Hepatic stellate cell (primary cell): ENCODE results near the gene VOPP1.
A peak's percentile ranks its signal among the peaks of the same experiment; 100 is the strongest.
"Not testable (repeated sequence)": the region's sequence is repeated elsewhere in the genome, so short reads cannot be mapped to it uniquely, and the experiment has no call there.

Source experiments
- DNase-seq: peaks from one replicate; pipeline ENCODE4 v3.0.0; 2011; ENCODE audit warnings: low spot score

VOPP1 gene

GRCh38 chr7:55510206-55510605, 62.1 kb downstream of the VOPP1 start:
- DNase-seq = not testable (repeated sequence)

GRCh38 chr7:55509322-55509721, 63.0 kb downstream of the VOPP1 start:
- peak; percentile 64 for DNase-seq

- no peak for DNase-seq
Observed at GRCh38 chr7:55508221-55509011, 63.9 kb downstream of the VOPP1 start.

- no peak for DNase-seq
Observed at GRCh38 chr7:55507743-55508142, 64.6 kb downstream of the VOPP1 start.

GRCh38 chr7:55504967-55505658, 67.2 kb downstream of the VOPP1 start:
- DNase-seq = no peak

GRCh38 chr7:55504093-55504859, 68.0 kb downstream of the VOPP1 start:
- peak; percentile 39 for DNase-seq

GRCh38 chr7:55502858-55503440, 69.4 kb downstream of the VOPP1 start:
- no peak for DNase-seq

GRCh38 chr7:55502124-55502857, 70.0 kb downstream of the VOPP1 start:
- DNase-seq = no peak

GRCh38 chr7:55501611-55502010, 70.7 kb downstream of the VOPP1 start:
- DNase-seq = no peak

- DNase-seq = no peak
Observed at GRCh38 chr7:55500117-55500756, 72.1 kb downstream of the VOPP1 start.

GRCh38 chr7:55499591-55499990, 72.7 kb downstream of the VOPP1 start:
- DNase-seq = no peak

GRCh38 chr7:55498770-55499169, 73.5 kb downstream of the VOPP1 start:
- DNase-seq = no peak

- no peak for DNase-seq
Observed at GRCh38 chr7:55498142-55498541, 74.2 kb downstream of the VOPP1 start.

GRCh38 chr7:55497521-55497920, 74.8 kb downstream of the VOPP1 start:
- no peak for DNase-seq

- no peak for DNase-seq
Observed at GRCh38 chr7:55496906-55497305, 75.4 kb downstream of the VOPP1 start.

- no peak for DNase-seq
Observed at GRCh38 chr7:55494951-55495350, 77.4 kb downstream of the VOPP1 start.

- DNase-seq = no peak
Observed at GRCh38 chr7:55493408-55493807, 78.9 kb downstream of the VOPP1 start.

GRCh38 chr7:55491346-55491745, 81.0 kb downstream of the VOPP1 start:
- no peak for DNase-seq

GRCh38 chr7:55490099-55490498, 82.2 kb downstream of the VOPP1 start:
- DNase-seq = no peak

GRCh38 chr7:55489552-55489951, 82.8 kb downstream of the VOPP1 start:
- no peak for DNase-seq

GRCh38 chr7:55488804-55489340, 83.4 kb downstream of the VOPP1 start:
- no peak for DNase-seq
